K562 (cell line): Measurements from ENCODE around the gene MTA1. TPM values are rescaled to one million over a fixed set of nuclear protein-coding genes. Genes with fewer than 3 reads are reported as not detected.

ENCODE experiments used
- ATAC-seq: fragments of 200-7000 bp; cut with Tn5 transposase; 3 replicates; pipeline ENCODE4 v1.9.1; 2020; ENCODE audit warnings: moderate library complexity
- BruUV-seq: library from RNA; stranded (reverse); fragments of 400-500 nt; replicated peaks from 2 replicates; lab custom pipeline; 2021; lab: Mats Ljungman, UMichigan
- CTCF ChIA-PET: fragments of 300-600 bp; formaldehyde crosslinking; extraction: SDS; loops from one replicate; lab custom pipeline; 2021; ENCODE audit warnings: low intra/inter-chr PET ratio; lab: Yijun Ruan, JAX
- POLR2A ChIA-PET: fragments of 300-600, 350-650 bp; sonication (Branson Sonifier 250); formaldehyde crosslinking; extraction: SDS; loops from one replicate; lab custom pipeline; 2021; ENCODE audit warnings: antibody characterized with exemption, inconsistent platforms; lab: Yijun Ruan, JAX
- DNase-seq, 4 experiments: peaks; one replicate each; pipeline versions ENCODE4 v3.0.0 to v3.0.0-alpha.2; 2011 to 2018; ENCODE audit warnings: low spot score in 3 of 4, mixed read lengths in 3 of 4; ENCODE audit errors: extremely low read depth in 1 of 4
- FAIRE-seq: peaks from 2 replicates; lab custom pipeline; 2011; peaks lifted over from hg19 to GRCh38; lab: Jason Lieb, UNC
- H2AFZ ChIP-seq: 2 replicates; pipeline ENCODE4 v1.6.0; 2011; ENCODE audit warnings: low read depth, low read length, control low read depth, inconsistent platforms
- H3K27ac ChIP-seq: fragments of 200-600 bp; 3 replicates; pipeline ENCODE4 v1.8.0; 2011; ENCODE audit warnings: low read depth, mild to moderate bottlenecking, control low read depth, inconsistent platforms, low read length, moderate library complexity, mixed read lengths; ENCODE audit errors: extremely low read depth
- H3K27me3 ChIP-seq, 2 experiments: fragments of 300-600 bp in 1 of 2; 2 replicates in 1 of 2; 3 replicates in 1 of 2; pipeline versions ENCODE4 v1.6.0 to v1.8.0; 2011; ENCODE audit warnings: inconsistent platforms in 2 of 2, low read length in 2 of 2, mild to moderate bottlenecking in 1 of 2, mixed read lengths in 1 of 2, moderate library complexity in 1 of 2; ENCODE audit not compliant: control insufficient read depth in 2 of 2, insufficient read depth in 2 of 2
- H3K36me3 ChIP-seq: fragments of 300-600 bp; 3 replicates; pipeline ENCODE4 v1.8.0; 2011; ENCODE audit warnings: mild to moderate bottlenecking, low read length, inconsistent platforms; ENCODE audit not compliant: control insufficient read depth, insufficient read depth
- H3K4me1 ChIP-seq, 2 experiments: fragments of 200-600 bp in 1 of 2; replicated peaks in 1 of 2; 2 replicates in 1 of 2; 3 replicates in 1 of 2; pipeline versions ENCODE4 v1.5.1 to v1.8.0; 2011; ENCODE audit warnings: inconsistent platforms in 2 of 2, low read length in 2 of 2, mild to moderate bottlenecking in 1 of 2, mixed read lengths in 1 of 2, moderate library complexity in 1 of 2; ENCODE audit not compliant: control insufficient read depth in 2 of 2, insufficient read depth in 2 of 2
- H3K4me2 ChIP-seq: 2 replicates; pipeline ENCODE4 v1.6.1; 2011; ENCODE audit warnings: low read length, control low read depth, inconsistent platforms, mixed read lengths; ENCODE audit not compliant: insufficient read depth
- H3K4me3 ChIP-seq: fragments of 200-600 bp; sonication (generic), shearing (Covaris generic); 2 replicates; pipeline ENCODE4 v1.5.1; 2016; ENCODE audit warnings: control low read depth, inconsistent platforms
- H3K79me2 ChIP-seq: fragments of 200-600 bp; 3 replicates; pipeline ENCODE4 v1.8.0; 2011; ENCODE audit warnings: low read length, inconsistent platforms; ENCODE audit not compliant: control insufficient read depth, insufficient read depth
- H3K9ac ChIP-seq, 2 experiments: 2 replicates each; pipeline versions ENCODE4 v1.6.0 to v1.6.1; 2011; ENCODE audit warnings: low read depth in 2 of 2, low read length in 2 of 2, control low read depth in 1 of 2, inconsistent platforms in 1 of 2, mild to moderate bottlenecking in 1 of 2, mixed read lengths in 1 of 2; ENCODE audit not compliant: insufficient read depth in 1 of 2
- H3K9me1 ChIP-seq: one replicate; pipeline ENCODE4 v1.6.0; 2011; ENCODE audit warnings: inconsistent platforms, mild to moderate bottlenecking, low read length, moderate library complexity; ENCODE audit not compliant: control insufficient read depth, insufficient read depth
- H3K9me3 ChIP-seq: replicated peaks from 2 replicates; pipeline ENCODE4 v1.5.1; 2011; ENCODE audit warnings: low read depth, low read length, inconsistent platforms; ENCODE audit not compliant: control insufficient read depth, insufficient read depth
- H4K20me1 ChIP-seq: replicated peaks from 2 replicates; pipeline ENCODE4 v1.6.1; 2011; ENCODE audit warnings: low read length, inconsistent platforms, mixed read lengths; ENCODE audit not compliant: control insufficient read depth, insufficient read depth
- CLOCK ChIP-seq: fragments of 250-450 bp; sonication (Bioruptor Pico); IDR thresholded peaks from 2 replicates; pipeline ENCODE4 v1.4.0; 2020; ENCODE audit warnings: mild to moderate bottlenecking, moderate library complexity, borderline replicate concordance
- CXXC5 ChIP-seq: fragments of 250-450 bp; sonication (Bioruptor Pico); IDR thresholded peaks from 2 replicates; pipeline ENCODE4 v1.8.0; 2022; ENCODE audit warnings: inconsistent platforms, mild to moderate bottlenecking, moderate library complexity
- KHSRP ChIP-seq: fragments of 450-650 bp; IDR thresholded peaks from 2 replicates; pipeline ENCODE4 v1.6.1; 2017
- L3MBTL2 ChIP-seq: fragments of 450-650 bp; IDR thresholded peaks from 2 replicates; pipeline ENCODE4 v1.6.1; 2016; ENCODE audit warnings: mild to moderate bottlenecking, moderate library complexity
- MEIS2 ChIP-seq: fragments of 450-650 bp; IDR thresholded peaks from 2 replicates; pipeline ENCODE4 v1.6.1; 2014; ENCODE audit warnings: mild to moderate bottlenecking; ENCODE audit not compliant: partially characterized antibody
- MXD1 ChIP-seq: fragments of 250-450 bp; sonication (Bioruptor Pico); IDR thresholded peaks from 2 replicates; pipeline ENCODE4 v1.8.0; 2021; ENCODE audit warnings: borderline replicate concordance, mild to moderate bottlenecking, moderate library complexity; ENCODE audit not compliant: poor library complexity, severe bottlenecking
- PHF21A ChIP-seq: fragments of 450-650 bp; IDR thresholded peaks from 2 replicates; pipeline ENCODE4 v1.6.1; 2017; ENCODE audit warnings: low read depth, borderline replicate concordance
- PHF8 ChIP-seq: fragments of 200-600 bp; sonication (generic); IDR thresholded peaks from 2 replicates; pipeline ENCODE4 v1.6.1; 2012; ENCODE audit warnings: mixed run types, mild to moderate bottlenecking, inconsistent platforms, low read length, moderate library complexity, borderline replicate concordance
- PML ChIP-seq: IDR thresholded peaks from 2 replicates; pipeline ENCODE4 v1.6.1; 2012; ENCODE audit warnings: low read length, inconsistent platforms
- SIN3B ChIP-seq: fragments of 450-650 bp; IDR thresholded peaks from 2 replicates; pipeline ENCODE4 v1.6.1; 2017; ENCODE audit warnings: low read depth, mild to moderate bottlenecking, moderate library complexity
- ZKSCAN1 ChIP-seq: fragments of 150-350 bp; IDR thresholded peaks from 2 replicates; pipeline ENCODE4 v1.6.1; 2016; ENCODE audit warnings: low read depth, low read length
- ZNF133 ChIP-seq: fragments of 250-450 bp; sonication (Bioruptor Pico); IDR thresholded peaks from 2 replicates; pipeline ENCODE4 v1.4.0; 2020; ENCODE audit warnings: mild to moderate bottlenecking
- ZNF165 ChIP-seq: fragments of 250-450 bp; sonication (Bioruptor Pico); IDR thresholded peaks from 2 replicates; pipeline ENCODE4 v1.4.0; 2020; ENCODE audit warnings: borderline replicate concordance
- ZNF197 ChIP-seq: fragments of 200-800 bp; sonication (Bioruptor generic); IDR thresholded peaks from 2 replicates; pipeline ENCODE4 v1.6.1; 2016; ENCODE audit warnings: low read depth, missing genetic modification characterization, missing compliant biosample characterization
- ZNF699 ChIP-seq: fragments of 250-450 bp; sonication (Bioruptor Pico); IDR thresholded peaks from 2 replicates; pipeline ENCODE4 v1.8.0; 2021; ENCODE audit warnings: mild to moderate bottlenecking, moderate library complexity; ENCODE audit not compliant: insufficient replicate concordance
- ZNF717 ChIP-seq: fragments of 250-450 bp; sonication (Bioruptor Pico); IDR thresholded peaks from 2 replicates; pipeline ENCODE4 v1.5.0; 2021
- whole genome bisulfite sequencing: fragments of 100-300 bp; shearing (Covaris generic); methylation state at CpG from one replicate; pipeline ENCODE4 v1.1.6; 2016; ENCODE audit warnings: low coverage, mixed read lengths; ENCODE audit not compliant: insufficient coverage; ENCODE audit errors: missing lambda C conversion rate; 5-methylcytosine and 5-hydroxymethylcytosine counted together
- in situ Hi-C: fragments of 300-500 bp; cut with MboI; formaldehyde crosslinking; loops from 4 replicates; pipeline ENCODE4 v1.15.0; 2018; ENCODE audit warnings: inconsistent platforms, mixed read lengths
- intact Hi-C: fragments of 100-400 bp; cut with micrococcal nuclease; formaldehyde crosslinking; loops from 2 replicates; pipeline ENCODE4 v1.14.2; 2022
- polyA plus RNA-seq, 8 experiments: library from polyadenylated mRNA; depleted of rRNA in 4 of 8; stranded (reverse) in 5 of 8; unstranded in 3 of 8; fragments of >200 nt; fragmentation: Nextera tagmentation in 2 of 8; fragmentation: Illumina TruSeq in 1 of 8; extraction: Ambion mirVana in 2 of 8; extraction: Trizol in 1 of 8; gene quantifications; 2 replicates each; pipeline versions ENCODE4 v1.2.1 to v1.2.3, GENCODE V29; 2011 to 2014; ENCODE audit warnings: inconsistent platforms in 1 of 8, missing spikeins in 1 of 8
- total RNA-seq, 7 experiments: library from RNA; depleted of rRNA in 6 of 7; stranded (reverse); fragments of >200 nt in 6 of 7; fragmentation: Illumina TruSeq in 2 of 7; extraction: Trizol in 2 of 7; gene quantifications; 2 replicates each; pipeline versions ENCODE4 v1.2.1 to v1.2.3, GENCODE V29; 2011 to 2021; ENCODE audit warnings: low replicate concordance in 1 of 7
- TF ChIP-seq, protein P1 (sequence below): sonication (generic); formaldehyde crosslinking; IDR thresholded peaks from 2 replicates; pipeline ENCODE4 v1.8.1; 2023; ENCODE audit warnings: mild to moderate bottlenecking, missing genetic modification reagents

Gene MTA1
- total and polyA plus RNA-seq, 9 of the 15 experiments (the other 6 are each of a cell fraction or from before 2014, with no cell fraction given), result 0.13 to 118 (median 32.3) TPM

DNA sequence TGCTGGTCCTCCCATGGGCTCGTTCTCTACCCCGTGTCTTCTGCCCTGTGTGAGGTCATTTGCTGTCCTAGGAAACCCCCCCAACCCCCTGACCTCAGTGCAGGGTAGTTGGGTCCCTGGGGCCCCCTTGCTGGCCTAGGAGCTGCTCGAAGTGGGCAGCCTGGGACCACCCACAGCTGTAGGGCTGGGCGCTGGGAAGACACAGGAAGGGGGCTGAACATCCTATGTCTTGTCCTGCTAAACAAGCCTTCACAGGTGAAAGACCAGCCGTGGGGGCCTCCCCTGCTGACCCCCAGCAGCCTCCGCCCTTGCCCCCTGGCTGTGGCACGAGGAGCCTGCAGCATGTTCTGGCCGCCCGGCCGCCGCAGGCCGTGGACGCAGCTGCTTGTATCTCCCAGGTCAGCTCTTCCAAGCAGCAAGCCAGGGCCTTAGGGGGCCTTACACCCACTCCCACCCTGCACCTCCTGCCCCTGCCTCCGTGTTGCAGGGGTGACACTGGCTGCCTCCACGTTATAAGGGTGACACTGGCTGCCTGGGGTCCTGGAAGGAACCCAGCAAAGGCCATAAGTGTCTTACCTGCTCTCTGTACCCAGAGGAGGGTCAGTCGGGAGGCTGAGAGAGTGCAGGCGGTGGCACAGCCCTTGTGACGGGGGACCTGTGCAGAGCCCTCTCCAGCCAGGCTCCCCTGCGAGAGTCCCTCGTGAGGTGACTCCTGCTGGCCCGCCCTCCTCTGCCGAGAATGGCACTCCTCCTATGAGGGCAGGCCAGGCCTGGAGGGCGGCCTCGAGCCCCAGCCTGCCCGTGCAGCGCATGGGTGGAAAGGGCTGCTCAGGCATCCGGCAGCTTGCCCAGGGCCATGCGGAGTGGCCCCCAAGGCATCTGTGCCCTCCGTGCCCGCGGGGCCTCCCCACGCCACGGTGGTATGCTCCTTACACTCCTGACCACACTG lies 32.8 kb upstream of the MTA1 start (continued):
- TF ChIP-seq, protein P1, sequence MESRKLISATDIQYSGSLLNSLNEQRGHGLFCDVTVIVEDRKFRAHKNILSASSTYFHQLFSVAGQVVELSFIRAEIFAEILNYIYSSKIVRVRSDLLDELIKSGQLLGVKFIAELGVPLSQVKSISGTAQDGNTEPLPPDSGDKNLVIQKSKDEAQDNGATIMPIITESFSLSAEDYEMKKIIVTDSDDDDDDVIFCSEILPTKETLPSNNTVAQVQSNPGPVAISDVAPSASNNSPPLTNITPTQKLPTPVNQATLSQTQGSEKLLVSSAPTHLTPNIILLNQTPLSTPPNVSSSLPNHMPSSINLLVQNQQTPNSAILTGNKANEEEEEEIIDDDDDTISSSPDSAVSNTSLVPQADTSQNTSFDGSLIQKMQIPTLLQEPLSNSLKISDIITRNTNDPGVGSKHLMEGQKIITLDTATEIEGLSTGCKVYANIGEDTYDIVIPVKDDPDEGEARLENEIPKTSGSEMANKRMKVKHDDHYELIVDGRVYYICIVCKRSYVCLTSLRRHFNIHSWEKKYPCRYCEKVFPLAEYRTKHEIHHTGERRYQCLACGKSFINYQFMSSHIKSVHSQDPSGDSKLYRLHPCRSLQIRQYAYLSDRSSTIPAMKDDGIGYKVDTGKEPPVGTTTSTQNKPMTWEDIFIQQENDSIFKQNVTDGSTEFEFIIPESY (CRISPR knock-in tag), result no peak
- no peak for TF ChIP-seq SIN3B
- TF ChIP-seq ZNF197 (CRISPR knock-in tag), result no peak
- TF ChIP-seq CXXC5 (CRISPR knock-in tag), result no peak
- no peak for TF ChIP-seq PML
- TF ChIP-seq ZNF165 (CRISPR knock-in tag), result no peak
- no peak for TF ChIP-seq PHF8

DNA sequence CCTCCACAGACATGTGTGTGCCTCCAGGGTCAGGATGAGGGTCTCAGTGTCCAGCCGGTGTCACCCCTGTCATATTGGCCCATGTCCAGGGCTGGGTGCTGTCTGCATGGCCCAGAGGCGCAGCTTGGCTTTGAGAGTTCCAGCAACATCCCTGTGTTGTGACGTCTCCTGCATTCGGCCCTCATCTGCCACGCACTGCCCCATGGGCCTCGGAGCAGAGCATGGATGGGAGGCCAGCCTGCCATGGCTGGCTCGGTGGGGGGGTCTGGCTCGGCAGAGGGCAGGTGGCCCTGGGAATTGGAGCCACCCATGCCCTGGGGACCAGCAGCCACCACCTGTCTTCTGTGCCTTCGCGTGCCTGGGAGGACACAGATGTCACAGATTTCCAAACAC lies 32.1 kb upstream of the MTA1 start:
- H3K4me1 ChIP-seq, result peaks cover 0 to 44% of the 10 kb centered on the region in 2 experiments; a peak in 2 of 5 replicates
- 35% methylated on average over 4 of the region's 10 CpGs for WGBS
- CTCF ChIA-PET, result no interaction called here
- H3K9me3 ChIP-seq, result no peaks in the 10 kb centered on the region
- no peak overlapping the region for H3K4me2 ChIP-seq
- in situ Hi-C loops (no loop called here), intact Hi-C loops (no loop called here)
- no peak for DNase-seq
- H3K4me3 ChIP-seq, result no peak overlapping the region
- H2AFZ ChIP-seq, result no peak overlapping the region
- no peak overlapping the region for H3K27ac ChIP-seq
- POLR2A ChIA-PET, result no interaction called here
- H3K9me1 ChIP-seq, result no peaks in the 10 kb centered on the region
- no peaks in the 10 kb centered on the region for H3K36me3 ChIP-seq
- no peaks in the 10 kb centered on the region; the same call in 1 of the 2 replicates for H4K20me1 ChIP-seq
- H3K79me2 ChIP-seq, result no peaks in the 10 kb centered on the region
- ATAC-seq, result no peak
- no TSS peak for BruUV-seq
- FAIRE-seq, result no peak
- no peaks in the 10 kb centered on the region for H3K27me3 ChIP-seq
- no peak overlapping the region for H3K9ac ChIP-seq
- no peak for TF ChIP-seq KHSRP
- no peak for TF ChIP-seq ZNF699 (CRISPR knock-in tag)
- no peak for TF ChIP-seq PHF21A
- no peak for TF ChIP-seq L3MBTL2
- TF ChIP-seq ZNF133 (CRISPR knock-in tag), result no peak
- TF ChIP-seq CLOCK (CRISPR knock-in tag), result no peak
- no peak for TF ChIP-seq ZKSCAN1
- no peak for TF ChIP-seq MXD1 (CRISPR knock-in tag)
- no peak for TF ChIP-seq ZNF717 (CRISPR knock-in tag)
- TF ChIP-seq MEIS2, result no peak
